HL-60/S4 treated with phorbol 12-myristate 13-acetate at 8.2 ng/mL for 4 days and 3 days (cell line): ENCODE data around the gene CAPN3.
"Not testable (repeated sequence)": the region's sequence is repeated elsewhere in the genome, so short reads cannot be mapped to it uniquely, and the experiment has no call there.

ENCODE experiments used
- in situ Hi-C: fragments of 300-500 bp; cut with MboI; formaldehyde crosslinking; loops from 2 replicates; pipeline ENCODE4 v1.15.0; 2022; ENCODE audit warnings: low sequenced_read_pairs

CAPN3 gene

DNA sequence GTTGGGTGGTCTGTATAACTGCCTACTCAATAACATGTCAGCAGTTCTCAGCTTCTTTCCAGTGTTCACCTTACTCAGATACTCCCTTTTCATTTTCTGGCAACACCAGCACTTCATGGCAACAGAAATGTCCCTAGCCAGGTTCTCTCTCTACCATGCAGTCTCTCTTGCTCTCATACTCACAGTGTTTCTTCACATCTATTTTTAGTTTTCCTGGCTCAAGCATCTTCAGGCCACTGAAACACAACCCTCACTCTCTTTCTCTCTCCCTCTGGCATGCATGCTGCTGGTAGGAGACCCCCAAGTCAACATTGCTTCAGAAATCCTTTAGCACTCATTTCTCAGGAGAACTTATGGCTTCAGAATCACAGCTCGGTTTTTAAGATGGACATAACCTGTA is at the start of gene CAPN3:
Gene CAPN3, plus strand, starts transcription at position 253 of the 400 bp plus-strand sequence. CDS start 305 bp downstream, outside the sequence.
- in situ Hi-C loops, result no loop called here

- in situ Hi-C loops, result no loop called here
Measured at GRCh38 chr15:42313463-42313862, 45.8 kb upstream of the CAPN3 start.

DNA sequence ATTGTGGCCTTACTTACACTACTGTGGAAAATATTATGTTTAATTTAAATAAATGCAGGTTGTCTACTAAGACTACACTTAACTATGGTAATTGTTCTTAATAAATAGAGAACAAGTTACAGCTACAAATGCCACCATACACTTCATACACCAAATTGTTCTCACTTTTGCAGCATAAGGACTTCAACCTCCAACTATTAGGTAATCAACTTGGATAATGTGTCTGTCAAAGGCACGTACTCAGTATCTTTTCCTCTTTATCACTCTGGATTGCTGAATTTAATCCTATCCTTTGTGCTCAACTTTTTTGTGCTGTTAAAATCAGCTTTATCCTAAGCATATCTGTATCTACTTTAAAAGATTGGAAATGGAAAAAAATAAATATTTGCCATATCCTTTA is 44.5 kb upstream of the CAPN3 start:
- in situ Hi-C loops, result no loop called here

GRCh38 chr15:42315521-42315920 is 43.8 kb upstream of the CAPN3 start:
- in situ Hi-C loops, result no loop called here

- in situ Hi-C loops, result not testable (repeated sequence)
Measured at GRCh38 chr15:42316282-42316805, 43.0 kb upstream of the CAPN3 start.

GRCh38 chr15:42319206-42319605 is 40.1 kb upstream of the CAPN3 start:
- in situ Hi-C loops, result no loop called here

DNA sequence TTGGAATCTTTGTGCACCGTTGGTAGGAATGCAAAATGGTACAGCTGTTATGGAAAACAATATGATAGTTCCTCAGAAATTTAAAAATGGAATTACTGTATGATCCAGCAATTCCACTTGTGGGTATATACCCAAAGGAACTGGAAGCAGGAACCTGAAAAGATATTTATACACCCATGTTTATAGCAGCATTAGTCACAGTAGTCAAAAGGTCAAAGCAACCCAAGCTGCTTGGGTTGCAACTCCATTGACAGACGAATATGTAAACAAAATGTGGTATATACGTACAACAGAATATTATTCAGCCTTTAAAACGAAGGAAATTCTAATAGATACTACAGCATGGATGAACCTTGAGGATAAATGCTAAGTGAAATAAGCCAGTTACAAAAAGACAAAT is 35.0 kb upstream of the CAPN3 start:
- in situ Hi-C loops, result no loop called here

GRCh38 chr15:42329161-42329560 is 30.1 kb upstream of the CAPN3 start:
- in situ Hi-C loops, result no loop called here

- in situ Hi-C loops, result no loop called here
Measured at GRCh38 chr15:42329992-42330391, 29.3 kb upstream of the CAPN3 start.

- in situ Hi-C loops, result no loop called here
Measured at GRCh38 chr15:42331235-42331634, 28.1 kb upstream of the CAPN3 start.

- in situ Hi-C loops, result no loop called here
Measured at GRCh38 chr15:42332331-42332730, 27.0 kb upstream of the CAPN3 start.

GRCh38 chr15:42335074-42335473 is 24.2 kb upstream of the CAPN3 start:
- in situ Hi-C loops, result no loop called here

DNA sequence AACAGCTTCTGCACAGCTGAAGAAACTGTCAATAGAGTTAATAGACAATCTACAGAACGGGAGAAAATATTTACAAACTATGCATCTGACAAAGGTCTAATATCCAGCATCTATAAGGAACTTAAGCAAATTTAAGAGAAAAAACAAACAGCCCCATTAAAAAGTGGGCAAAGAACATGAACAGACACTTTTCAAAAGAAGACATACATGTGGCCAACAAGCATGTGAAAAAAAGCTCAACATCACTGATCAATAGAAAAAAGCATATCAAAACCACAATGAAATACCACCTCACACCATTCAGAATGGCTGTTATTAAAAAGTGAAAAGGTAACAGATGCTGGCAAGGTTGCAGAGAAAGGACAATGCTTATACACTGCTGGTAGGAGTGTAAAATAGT is 22.7 kb upstream of the CAPN3 start:
- in situ Hi-C loops, result not testable (repeated sequence)

DNA sequence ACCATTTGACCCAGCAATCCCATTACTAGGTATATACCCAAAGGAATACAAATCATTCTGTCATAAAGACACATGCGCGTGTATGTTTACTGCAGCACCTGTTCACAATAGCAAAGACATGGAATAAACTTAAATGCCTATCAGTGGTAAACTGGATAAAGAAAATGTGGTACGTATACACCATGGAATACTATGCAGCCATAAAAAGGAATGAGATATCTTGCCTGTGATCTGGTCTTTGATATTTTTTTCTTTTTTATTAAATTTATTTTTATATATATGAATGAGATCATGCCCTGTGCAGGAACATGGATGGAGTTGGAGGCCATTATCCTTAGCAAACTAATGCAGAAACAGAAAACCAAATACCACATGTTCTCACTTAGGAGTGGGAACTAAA is 22.2 kb upstream of the CAPN3 start:
- in situ Hi-C loops, result not testable (repeated sequence)

DNA sequence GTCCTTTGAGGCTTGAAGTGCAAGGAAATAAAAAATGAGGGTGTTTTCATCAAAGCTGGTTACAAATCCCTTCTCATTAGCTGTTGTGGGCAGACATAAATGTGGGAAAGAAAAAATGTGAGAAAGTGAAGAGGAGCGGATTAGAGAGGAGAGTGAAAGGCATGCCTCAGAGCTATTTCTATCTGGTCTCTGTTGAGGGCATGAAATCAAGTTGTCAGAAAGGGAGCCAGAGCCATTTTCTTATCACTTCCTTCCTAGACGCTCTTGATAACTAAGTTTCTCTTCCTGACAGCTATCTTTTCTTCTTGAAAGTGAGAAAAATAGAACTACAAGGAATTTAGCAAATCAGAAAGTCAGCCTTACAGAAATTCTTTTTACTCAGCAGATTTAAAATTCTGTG is 20.8 kb upstream of the CAPN3 start:
- in situ Hi-C loops, result no loop called here

- in situ Hi-C loops, result no loop called here
Measured at GRCh38 chr15:42343596-42344232, 15.6 kb upstream of the CAPN3 start.

- in situ Hi-C loops, result no loop called here
Measured at GRCh38 chr15:42344763-42345162, 14.5 kb upstream of the CAPN3 start.

DNA sequence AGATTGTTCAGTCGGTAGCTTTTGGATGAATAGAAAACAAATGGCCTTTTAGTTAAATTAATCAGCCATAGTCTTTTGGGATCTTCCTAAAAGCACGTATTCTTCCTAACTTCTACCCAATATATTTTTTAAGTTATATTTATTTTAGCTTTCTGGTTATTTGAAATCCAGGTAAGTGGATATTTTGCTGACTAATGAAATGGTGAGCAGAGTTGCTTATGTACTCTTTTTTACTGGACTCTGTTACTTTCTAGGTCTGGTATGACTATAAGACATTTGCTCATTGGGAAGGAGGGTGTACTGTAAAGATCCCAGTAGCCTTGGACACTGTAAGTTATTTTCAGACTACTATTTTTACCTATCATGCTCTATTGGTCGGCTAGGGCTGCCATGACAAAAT is 13.8 kb upstream of the CAPN3 start:
- in situ Hi-C loops, result no loop called here

DNA sequence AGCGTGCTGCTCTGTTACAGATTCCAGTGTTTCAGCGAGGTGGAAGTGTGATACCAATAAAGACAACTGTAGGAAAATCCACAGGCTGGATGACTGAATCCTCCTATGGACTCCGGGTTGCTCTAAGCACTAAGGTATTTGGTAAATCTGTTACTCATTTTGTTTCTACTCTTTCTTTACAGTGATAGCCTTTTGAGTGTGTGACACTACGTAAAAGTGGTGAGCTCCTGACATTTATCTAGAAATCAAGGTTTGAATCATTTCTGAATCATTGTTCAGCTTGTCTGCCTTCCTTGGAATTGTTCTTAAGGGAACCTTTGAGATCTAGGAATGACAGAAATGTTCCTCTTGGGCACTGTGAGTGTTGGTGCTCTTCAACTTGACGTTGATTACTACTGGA is 11.2 kb upstream of the CAPN3 start:
- in situ Hi-C loops, result no loop called here

GRCh38 chr15:42349186-42349585 is 10.1 kb upstream of the CAPN3 start:
- in situ Hi-C loops, result no loop called here

GRCh38 chr15:42352401-42352800 is 6.9 kb upstream of the CAPN3 start:
- in situ Hi-C loops, result no loop called here

- in situ Hi-C loops, result no loop called here
Measured at GRCh38 chr15:42353061-42353460, 6.2 kb upstream of the CAPN3 start.

DNA sequence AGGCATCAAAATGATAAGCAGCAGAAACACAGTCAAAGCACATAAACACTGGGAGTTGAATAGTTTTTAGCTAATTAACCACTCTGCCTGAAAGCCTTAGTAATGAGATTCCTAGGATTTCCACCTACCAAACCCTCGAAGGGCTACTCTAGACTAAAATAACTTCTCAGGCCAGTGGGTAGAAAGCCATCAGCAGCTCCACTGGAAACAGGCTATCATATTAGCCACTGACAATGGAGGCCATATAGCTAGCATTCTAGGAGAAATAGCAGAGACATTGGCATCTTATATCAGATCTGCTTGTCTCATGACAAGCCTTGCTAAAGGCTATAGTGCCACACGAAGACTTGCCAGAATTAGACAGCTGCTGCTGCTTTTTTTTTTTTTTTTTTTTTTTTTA is 4.5 kb upstream of the CAPN3 start:
- in situ Hi-C loops, result no loop called here
